Cardiac septum (tissue), 1 donor: Measurements from ENCODE around the gene PPP1R12A. TPM values are rescaled to one million over a fixed set of nuclear protein-coding genes. Genes with fewer than 3 reads are reported as not detected.

ENCODE experiments used
- total RNA-seq: library from RNA; stranded (reverse); fragmentation: NEBNext Ultra II Directional; extraction: Animal tissue kit (Norgen Biotek cat#: 25700); gene quantifications from one replicate; pipeline ENCODE4 v1.2.1, GENCODE V29; 2021
- donor health status: DM: no; HTN: no; CAD: no.

PPP1R12A gene
- total RNA-seq, 1 donor from 2014 or later, result 63.3 TPM

Other genes with a start within 250 kb of the PPP1R12A start
- 6.6 TPM for gene PAWR, start 244.1 kb downstream of the PPP1R12A start, total RNA-seq
- gene OTOGL, start 164.4 kb upstream of the PPP1R12A start, total RNA-seq, result 0.51 TPM